Spleen (tissue), 7 donors: ENCODE results near the gene EPYC.

Experiments
- POLR2A ChIP-seq, 3 donors: fragments of 450-650 bp; IDR thresholded peaks; one replicate each; pipeline ENCODE4 v1.5.1; 2017; ENCODE audit warnings: antibody characterized with exemption in 3 of 3, mild to moderate bottlenecking in 1 of 3
- TF ChIP-seq, protein P1 (sequence below), 11 experiments: fragments of 200-600 bp in 7 of 11; fragments of 450-650 bp in 4 of 11; sonication (generic) in 4 of 11; IDR thresholded peaks in 8 of 11; conservative IDR thresholded peaks in 3 of 11; 1 replicate in 7 of 11; 2 replicates in 4 of 11; pipeline versions ENCODE4 v1.4.0 to v1.8.0; 2016 to 2021; ENCODE audit warnings: antibody characterized with exemption in 11 of 11, inconsistent platforms in 4 of 11, mild to moderate bottlenecking in 1 of 11
- donor health status: DM: no; HTN: no; CAD: no; lungs with moderate emphysema.
- donor health status: DM: no; HTN: no; CAD: no.
- donor health status: DM: no; HTN: no; CAD: no.

DNA sequence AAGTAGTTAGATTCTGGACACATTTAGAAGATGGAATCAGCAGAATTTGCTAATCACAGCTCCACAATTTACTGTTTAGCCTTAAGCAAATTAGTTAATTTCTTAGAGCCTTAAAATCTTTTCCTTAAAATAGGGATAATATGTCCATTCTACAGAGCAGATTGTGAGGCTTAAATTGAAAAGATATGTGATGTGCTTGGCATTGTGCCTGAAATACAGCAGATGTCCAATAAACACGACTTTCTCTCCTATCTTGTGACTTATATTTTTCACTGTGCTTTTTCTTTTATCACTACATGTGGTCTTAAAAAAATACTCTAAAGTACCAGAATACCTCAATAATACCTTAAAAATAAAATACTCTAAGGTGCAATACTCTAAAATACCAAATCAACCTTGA, 80.4 kb downstream of the EPYC start:
- TF ChIP-seq POLR2A (IDR thresholded peaks at IDR 0.05), result no peak
- TF ChIP-seq, protein P1, sequence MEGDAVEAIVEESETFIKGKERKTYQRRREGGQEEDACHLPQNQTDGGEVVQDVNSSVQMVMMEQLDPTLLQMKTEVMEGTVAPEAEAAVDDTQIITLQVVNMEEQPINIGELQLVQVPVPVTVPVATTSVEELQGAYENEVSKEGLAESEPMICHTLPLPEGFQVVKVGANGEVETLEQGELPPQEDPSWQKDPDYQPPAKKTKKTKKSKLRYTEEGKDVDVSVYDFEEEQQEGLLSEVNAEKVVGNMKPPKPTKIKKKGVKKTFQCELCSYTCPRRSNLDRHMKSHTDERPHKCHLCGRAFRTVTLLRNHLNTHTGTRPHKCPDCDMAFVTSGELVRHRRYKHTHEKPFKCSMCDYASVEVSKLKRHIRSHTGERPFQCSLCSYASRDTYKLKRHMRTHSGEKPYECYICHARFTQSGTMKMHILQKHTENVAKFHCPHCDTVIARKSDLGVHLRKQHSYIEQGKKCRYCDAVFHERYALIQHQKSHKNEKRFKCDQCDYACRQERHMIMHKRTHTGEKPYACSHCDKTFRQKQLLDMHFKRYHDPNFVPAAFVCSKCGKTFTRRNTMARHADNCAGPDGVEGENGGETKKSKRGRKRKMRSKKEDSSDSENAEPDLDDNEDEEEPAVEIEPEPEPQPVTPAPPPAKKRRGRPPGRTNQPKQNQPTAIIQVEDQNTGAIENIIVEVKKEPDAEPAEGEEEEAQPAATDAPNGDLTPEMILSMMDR (IDR thresholded peaks at IDR 0.05 in 8 of 11, conservative IDR thresholded peaks at IDR 0.05 in 3 of 11), result no peak
